Measurements from ENCODE around the gene TMEM108.

DNA sequence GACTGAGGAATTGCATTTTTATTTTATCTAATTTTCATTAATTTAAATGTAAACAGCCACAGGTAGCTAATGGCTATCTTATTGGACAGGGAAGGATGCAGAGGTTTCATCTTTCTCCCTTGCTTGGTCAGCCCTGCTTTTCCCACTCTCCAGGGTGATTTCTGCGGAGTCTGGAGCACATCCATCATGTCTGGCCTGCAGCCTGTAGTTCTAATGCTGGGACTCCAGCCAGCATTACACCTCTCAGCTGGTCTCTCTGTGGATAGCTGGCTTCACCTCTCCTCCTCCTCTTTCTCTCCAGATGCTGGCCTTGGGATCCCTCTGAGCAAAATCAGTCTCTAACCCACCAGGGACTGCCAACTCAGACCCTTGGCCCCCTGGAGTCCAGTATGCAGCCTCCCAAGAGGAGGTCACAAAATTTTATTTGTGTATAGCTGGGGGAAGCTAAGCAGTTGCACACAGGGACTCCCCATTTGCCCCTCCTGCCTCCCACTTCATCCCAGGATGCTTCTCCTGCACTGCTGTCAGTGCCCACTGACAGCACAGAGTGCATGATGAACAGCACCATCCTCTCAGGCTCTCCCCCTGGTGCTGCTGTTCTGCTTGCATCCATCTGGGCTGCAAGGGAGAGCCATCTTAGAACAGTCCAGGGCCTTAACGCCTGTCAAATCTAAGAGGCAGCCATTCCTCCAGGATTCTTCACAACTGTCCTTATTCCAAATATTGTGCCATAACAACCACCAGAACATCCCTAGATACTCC is 363.4 kb downstream of the TMEM108 start:
- TF ChIP-seq ZNF565 (CRISPR knock-in tag; conservative IDR thresholded peaks at IDR 0.05; ENCODE audit: low read depth) (no peak), ZFP30 (CRISPR knock-in tag; IDR thresholded peaks at IDR 0.05) (no peak), CSDC2 (CRISPR knock-in tag; IDR thresholded peaks at IDR 0.05) (no peak), ISL1 (CRISPR knock-in tag; IDR thresholded peaks at IDR 0.05) (no peak)
